HCT116 (cell line): ENCODE data around the gene ELOB. TPM values are rescaled to one million over a fixed set of nuclear protein-coding genes. Genes with fewer than 3 reads are reported as not detected.

Source experiments
- ATAC-seq: fragments of 200-7000 bp; cut with Tn5 transposase; 2 replicates; pipeline ENCODE4 v1.9.1; 2020; ENCODE audit warnings: mild to moderate bottlenecking, moderate library complexity
- BruUV-seq: library from RNA; stranded (reverse); fragments of 400-500 nt; replicated peaks from 2 replicates; lab custom pipeline; 2021; lab: Mats Ljungman, UMichigan
- CTCF ChIA-PET: fragments of 300-600 bp; sonication (Branson Sonifier 250); formaldehyde crosslinking; loops from one replicate; lab custom pipeline; 2021; ENCODE audit warnings: antibody characterized with exemption; lab: Charles Lee
- POLR2A ChIA-PET: fragments of 300-600, 350-600 bp; sonication (Branson Sonifier 250); formaldehyde crosslinking; loops from one replicate; lab custom pipeline; 2021; ENCODE audit warnings: antibody characterized with exemption; lab: Charles Lee
- RAD21 ChIA-PET, 2 experiments: fragments of 300-600 bp; sonication (Branson Sonifier 250); formaldehyde crosslinking; loops; one replicate each; lab custom pipeline; 2023; ENCODE audit warnings: low total read pairs in 2 of 2; ENCODE audit not compliant: uncharacterized antibody in 2 of 2, unreplicated experiment in 2 of 2, low non-redundant PET in 1 of 2; lab: Charles Lee
- DNase-seq: peaks from one replicate; pipeline ENCODE4 v3.0.0-alpha.2; 2010; ENCODE audit warnings: low read depth, low spot score
- H2AFZ ChIP-seq: fragments of 200-600 bp; shearing (Covaris generic), sonication (generic); 2 replicates; pipeline ENCODE4 v1.6.1; 2017; ENCODE audit warnings: low read depth, mixed run types, mixed read lengths, antibody characterized with exemption, low read length; ENCODE audit not compliant: poor library complexity, severe bottlenecking
- H3K27ac ChIP-seq: 2 replicates; pipeline ENCODE4 v1.5.1; 2012; ENCODE audit warnings: low read depth, low read length
- H3K27me3 ChIP-seq: fragments of 200-600 bp; sonication (generic); 2 replicates; pipeline ENCODE4 v1.6.1; 2016; ENCODE audit warnings: mixed run types, low read length, mixed read lengths; ENCODE audit not compliant: insufficient read depth
- H3K36me3 ChIP-seq, 2 experiments: fragments of 200-500 bp in 1 of 2; fragments of 200-600 bp in 1 of 2; sonication (Bioruptor generic) in 1 of 2; sonication (generic) in 1 of 2; 2 replicates each; pipeline versions ENCODE4 v1.5.1 to v1.6.1; 2014 to 2016; ENCODE audit warnings: low read length in 2 of 2, inconsistent platforms in 1 of 2, mixed read lengths in 1 of 2, mixed run types in 1 of 2; ENCODE audit not compliant: insufficient read depth in 2 of 2, control insufficient read depth in 1 of 2
- H3K4me1 ChIP-seq, 2 experiments: fragments of 200-600 bp in 1 of 2; sonication (generic) in 1 of 2; 2 replicates each; pipeline versions ENCODE4 v1.5.1 to v1.6.1; 2012 to 2017; ENCODE audit warnings: low read length in 2 of 2, inconsistent platforms in 1 of 2, mild to moderate bottlenecking in 1 of 2, mixed read lengths in 1 of 2, mixed run types in 1 of 2, moderate library complexity in 1 of 2; ENCODE audit not compliant: insufficient read depth in 2 of 2, control insufficient read depth in 1 of 2
- H3K4me2 ChIP-seq: fragments of 200-600 bp; sonication (generic); 2 replicates; pipeline ENCODE4 v1.6.1; 2017; ENCODE audit warnings: mixed run types, low read length, mixed read lengths
- H3K4me3 ChIP-seq, 2 experiments: fragments of 200-600 bp in 1 of 2; sonication (generic) in 1 of 2; replicated peaks in 1 of 2; 2 replicates each; pipeline ENCODE4 v1.5.1; 2011 to 2016; ENCODE audit warnings: low read length in 2 of 2, control low read depth in 1 of 2, low read depth in 1 of 2, mild to moderate bottlenecking in 1 of 2, mixed read lengths in 1 of 2, mixed run types in 1 of 2
- H3K79me2 ChIP-seq: fragments of 200-600 bp; sonication (generic); 2 replicates; pipeline ENCODE4 v1.6.1; 2017; ENCODE audit warnings: mild to moderate bottlenecking, mixed run types, low read length, moderate library complexity, mixed read lengths; ENCODE audit not compliant: insufficient read depth
- H3K9ac ChIP-seq: fragments of 200-600 bp; sonication (generic); 2 replicates; pipeline ENCODE4 v1.6.1; 2016; ENCODE audit warnings: low read length, mixed read lengths
- H3K9me2 ChIP-seq: fragments of 200-600 bp; sonication (generic), shearing (Covaris generic); 2 replicates; pipeline ENCODE4 v1.6.1; 2017; ENCODE audit warnings: mixed run types, mild to moderate bottlenecking, moderate library complexity; ENCODE audit not compliant: insufficient read depth
- H3K9me3 ChIP-seq, 2 experiments: fragments of 200-500 bp in 1 of 2; fragments of 200-600 bp in 1 of 2; sonication (Bioruptor generic) in 1 of 2; sonication (generic) in 1 of 2; 2 replicates each; pipeline ENCODE4 v1.6.1; 2014 to 2017; ENCODE audit warnings: low read length in 2 of 2, mixed read lengths in 2 of 2, inconsistent platforms in 1 of 2, low read depth in 1 of 2, mild to moderate bottlenecking in 1 of 2, mixed run types in 1 of 2, moderate library complexity in 1 of 2; ENCODE audit not compliant: control insufficient read depth in 1 of 2, insufficient read depth in 1 of 2
- H4K20me1 ChIP-seq: fragments of 200-600 bp; sonication (generic), shearing (Covaris generic); 2 replicates; pipeline ENCODE4 v1.6.1; 2017; ENCODE audit warnings: mixed run types, mild to moderate bottlenecking, moderate library complexity; ENCODE audit not compliant: insufficient read depth
- CEBPB ChIP-seq: IDR thresholded peaks from 2 replicates; pipeline ENCODE4 v1.6.1; 2012; ENCODE audit warnings: low read depth
- ELF1 ChIP-seq: IDR thresholded peaks from 2 replicates; pipeline ENCODE4 v1.6.1; 2012; ENCODE audit warnings: low read depth, borderline replicate concordance
- EZH2 ChIP-seq: fragments of 200-600 bp; sonication (generic); IDR thresholded peaks from 2 replicates; pipeline ENCODE4 v1.6.1; 2017; ENCODE audit warnings: antibody characterized with exemption, mixed run types
- EZH2phosphoT487 ChIP-seq: fragments of 200-600 bp; IDR thresholded peaks from 2 replicates; pipeline ENCODE4 v1.6.1; 2018; ENCODE audit warnings: antibody characterized with exemption, borderline replicate concordance
- JUND ChIP-seq: IDR thresholded peaks from 2 replicates; pipeline ENCODE4 v1.6.1; 2012
- RAD21 ChIP-seq: IDR thresholded peaks from 2 replicates; pipeline ENCODE4 v1.6.1; 2012; ENCODE audit warnings: low read depth, mild to moderate bottlenecking
- REST ChIP-seq: IDR thresholded peaks from 2 replicates; pipeline ENCODE4 v1.6.1; 2012; ENCODE audit warnings: low read depth
- SP1 ChIP-seq: IDR thresholded peaks from 2 replicates; pipeline ENCODE4 v1.6.1; 2012; ENCODE audit warnings: low read depth
- SRF ChIP-seq: IDR thresholded peaks from 2 replicates; pipeline ENCODE4 v1.6.1; 2012; ENCODE audit warnings: low read depth
- TCF7L2 ChIP-seq: IDR thresholded peaks from 2 replicates; pipeline ENCODE4 v1.7.0; 2011; ENCODE audit warnings: borderline replicate concordance, inconsistent platforms; ENCODE audit not compliant: insufficient read depth, insufficient read length; ENCODE audit errors: extremely low read depth
- YY1 ChIP-seq: IDR thresholded peaks from 2 replicates; pipeline ENCODE4 v1.6.1; 2011; ENCODE audit warnings: low read length, low read depth, moderate library complexity, mild to moderate bottlenecking; ENCODE audit not compliant: insufficient replicate concordance; ENCODE audit errors: extremely low read depth
- ZFX ChIP-seq: fragments of 450-650 bp; IDR thresholded peaks from 2 replicates; pipeline ENCODE4 v1.6.1; 2017
- ZNF274 ChIP-seq: fragments of 200-500 bp; sonication (Bioruptor generic); IDR thresholded peaks from 2 replicates; pipeline ENCODE4 v1.6.1; 2014; ENCODE audit warnings: mild to moderate bottlenecking, low read depth, low read length, inconsistent platforms
- intact Hi-C: fragments of 100-400 bp; cut with micrococcal nuclease; formaldehyde crosslinking; loops from 2 replicates; pipeline ENCODE4 v1.10.0; 2022
- total RNA-seq: library from RNA; stranded (reverse); gene quantifications from one replicate; pipeline ENCODE4 v1.2.1, GENCODE V29; 2021; ENCODE audit not compliant: unreplicated experiment
- TF ChIP-seq, protein P1 (sequence below), 3 experiments: fragments of 200-600 bp in 1 of 3; sonication (generic) in 1 of 3; IDR thresholded peaks in 2 of 3; conservative IDR thresholded peaks in 1 of 3; 2 replicates each; pipeline ENCODE4 v1.5.1; 2012 to 2017; ENCODE audit warnings: low read depth in 2 of 3, low read length in 2 of 3, antibody characterized with exemption in 1 of 3, borderline replicate concordance in 1 of 3, control low read depth in 1 of 3, mild to moderate bottlenecking in 1 of 3, mixed read lengths in 1 of 3, mixed run types in 1 of 3, moderate library complexity in 1 of 3; ENCODE audit not compliant: insufficient read depth in 1 of 3
- TF ChIP-seq, protein P2 (sequence below): IDR thresholded peaks from 2 replicates; pipeline ENCODE4 v1.6.1; 2012

ELOB gene
- total RNA-seq, 1 experiment from 2014 or later: 239 TPM

DNA sequence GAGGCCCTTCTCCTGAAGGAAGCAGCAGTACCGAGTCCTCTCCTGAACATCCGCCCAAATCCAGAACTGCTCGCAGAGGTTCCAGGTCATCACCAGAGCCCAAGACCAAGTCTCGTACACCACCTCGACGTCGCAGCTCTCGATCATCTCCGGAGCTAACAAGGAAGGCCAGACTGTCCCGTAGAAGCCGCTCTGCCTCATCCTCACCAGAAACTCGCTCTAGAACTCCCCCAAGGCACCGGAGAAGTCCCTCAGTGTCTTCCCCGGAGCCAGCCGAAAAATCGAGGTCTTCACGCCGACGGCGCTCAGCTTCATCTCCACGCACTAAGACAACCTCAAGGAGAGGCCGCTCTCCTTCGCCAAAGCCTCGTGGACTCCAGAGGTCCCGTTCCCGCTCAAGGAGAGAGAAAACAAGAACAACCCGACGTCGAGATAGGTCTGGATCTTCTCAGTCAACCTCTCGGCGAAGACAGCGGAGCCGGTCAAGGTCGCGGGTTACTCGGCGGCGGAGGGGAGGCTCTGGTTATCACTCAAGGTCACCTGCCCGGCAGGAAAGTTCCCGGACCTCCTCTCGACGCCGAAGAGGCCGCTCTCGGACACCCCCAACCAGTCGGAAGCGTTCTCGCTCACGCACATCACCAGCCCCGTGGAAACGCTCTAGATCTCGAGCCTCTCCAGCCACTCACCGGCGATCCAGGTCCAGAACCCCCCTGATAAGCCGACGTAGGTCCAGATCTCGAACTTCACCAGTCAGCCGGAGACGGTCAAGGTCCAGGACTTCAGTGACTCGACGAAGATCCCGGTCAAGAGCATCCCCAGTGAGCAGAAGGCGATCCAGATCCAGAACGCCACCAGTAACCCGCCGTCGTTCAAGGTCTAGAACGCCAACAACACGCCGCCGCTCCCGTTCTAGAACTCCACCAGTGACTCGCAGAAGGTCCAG, 11.3 kb downstream of the ELOB start:
- H3K9me2 ChIP-seq: no peaks in the 10 kb centered on the region
- ChIA-PET RAD21 (no interaction called here), CTCF (no interaction called here), POLR2A (no interaction called here)
- no peak overlapping the region for H3K27ac ChIP-seq
- H3K79me2 ChIP-seq: peaks cover 96% of the 10 kb centered on the region
- peaks cover 0 to 34% of the 10 kb centered on the region in 2 experiments; a peak in 2 of 4 replicates for H3K4me1 ChIP-seq
- no peak overlapping the region for H3K4me2 ChIP-seq
- no peak for ATAC-seq
- H2AFZ ChIP-seq: no peak overlapping the region
- no TSS peak for BruUV-seq
- DNase-seq: no peak
- intact Hi-C loops: no loop called here
- peaks cover 63 to 100% of the 10 kb centered on the region in 2 experiments for H3K36me3 ChIP-seq
- TF ChIP-seq CEBPB: no peak
- TF ChIP-seq EZH2phosphoT487: no peak
- no peak for TF ChIP-seq TCF7L2
- TF ChIP-seq, protein P1, sequence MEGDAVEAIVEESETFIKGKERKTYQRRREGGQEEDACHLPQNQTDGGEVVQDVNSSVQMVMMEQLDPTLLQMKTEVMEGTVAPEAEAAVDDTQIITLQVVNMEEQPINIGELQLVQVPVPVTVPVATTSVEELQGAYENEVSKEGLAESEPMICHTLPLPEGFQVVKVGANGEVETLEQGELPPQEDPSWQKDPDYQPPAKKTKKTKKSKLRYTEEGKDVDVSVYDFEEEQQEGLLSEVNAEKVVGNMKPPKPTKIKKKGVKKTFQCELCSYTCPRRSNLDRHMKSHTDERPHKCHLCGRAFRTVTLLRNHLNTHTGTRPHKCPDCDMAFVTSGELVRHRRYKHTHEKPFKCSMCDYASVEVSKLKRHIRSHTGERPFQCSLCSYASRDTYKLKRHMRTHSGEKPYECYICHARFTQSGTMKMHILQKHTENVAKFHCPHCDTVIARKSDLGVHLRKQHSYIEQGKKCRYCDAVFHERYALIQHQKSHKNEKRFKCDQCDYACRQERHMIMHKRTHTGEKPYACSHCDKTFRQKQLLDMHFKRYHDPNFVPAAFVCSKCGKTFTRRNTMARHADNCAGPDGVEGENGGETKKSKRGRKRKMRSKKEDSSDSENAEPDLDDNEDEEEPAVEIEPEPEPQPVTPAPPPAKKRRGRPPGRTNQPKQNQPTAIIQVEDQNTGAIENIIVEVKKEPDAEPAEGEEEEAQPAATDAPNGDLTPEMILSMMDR (IDR thresholded peaks at IDR 0.05 in 2 of 3, conservative IDR thresholded peaks at IDR 0.05 in 1 of 3; ENCODE audit: borderline replicate concordance in 1 of 3, insufficient read depth in 1 of 3, low read depth in 2 of 3, low read length in 2 of 3): no peak
- TF ChIP-seq ZNF274: no peak
- no peak for TF ChIP-seq ELF1
- TF ChIP-seq JUND: no peak
- no peak for TF ChIP-seq SP1
- TF ChIP-seq YY1: no peak
- no peak for TF ChIP-seq EZH2
- TF ChIP-seq RAD21: no peak
- TF ChIP-seq SRF: no peak
- TF ChIP-seq, protein P2, sequence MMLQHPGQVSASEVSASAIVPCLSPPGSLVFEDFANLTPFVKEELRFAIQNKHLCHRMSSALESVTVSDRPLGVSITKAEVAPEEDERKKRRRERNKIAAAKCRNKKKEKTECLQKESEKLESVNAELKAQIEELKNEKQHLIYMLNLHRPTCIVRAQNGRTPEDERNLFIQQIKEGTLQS: no peak
- no peak for TF ChIP-seq ZFX
- TF ChIP-seq REST: no peak
- H3K9me3 ChIP-seq: no peaks in the 10 kb centered on the region
- H3K9ac ChIP-seq: no peak overlapping the region
- H4K20me1 ChIP-seq: peaks cover 28% of the 10 kb centered on the region; the same call in 1 of the 2 replicates
- no peak overlapping the region for H3K4me3 ChIP-seq
- no peaks in the 10 kb centered on the region for H3K27me3 ChIP-seq
